ENCODE results near the gene PRKCB. TPM values are rescaled to one million over a fixed set of nuclear protein-coding genes. Genes with fewer than 3 reads are reported as not detected.

The PRKCB gene
- total and polyA plus RNA-seq, 9 donors = 0.38 to 5.0 (median 1.2) TPM

DNA sequence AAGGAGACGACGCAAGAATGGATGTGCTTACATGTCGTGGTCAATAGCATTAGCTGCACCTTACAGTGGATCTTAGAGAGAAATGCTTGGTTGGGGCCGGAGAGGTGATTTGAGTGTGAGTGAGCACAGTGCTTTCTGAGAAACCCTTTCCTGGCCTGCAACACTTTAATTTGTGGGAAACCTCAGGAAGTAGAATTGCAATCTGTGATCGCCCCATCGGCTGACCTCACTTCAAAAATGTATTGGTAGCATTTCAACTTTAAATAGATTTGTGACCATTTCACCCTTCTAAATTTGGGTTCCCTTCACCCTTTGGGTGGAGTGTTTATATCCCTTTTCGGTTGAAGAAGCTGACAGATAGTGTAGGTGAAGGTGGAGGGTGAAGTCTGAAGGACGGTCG, 13.2 kb downstream of the PRKCB start:
- H3K36me3 ChIP-seq = no peaks in the 10 kb centered on the region
- intact Hi-C loops (cut with DNase I) = no loop called here
- no peaks in the 10 kb centered on the region for H3K9me3 ChIP-seq
- TF ChIP-seq EP300 (IDR thresholded peaks at IDR 0.05) = no peak
- TF ChIP-seq, protein P1, sequence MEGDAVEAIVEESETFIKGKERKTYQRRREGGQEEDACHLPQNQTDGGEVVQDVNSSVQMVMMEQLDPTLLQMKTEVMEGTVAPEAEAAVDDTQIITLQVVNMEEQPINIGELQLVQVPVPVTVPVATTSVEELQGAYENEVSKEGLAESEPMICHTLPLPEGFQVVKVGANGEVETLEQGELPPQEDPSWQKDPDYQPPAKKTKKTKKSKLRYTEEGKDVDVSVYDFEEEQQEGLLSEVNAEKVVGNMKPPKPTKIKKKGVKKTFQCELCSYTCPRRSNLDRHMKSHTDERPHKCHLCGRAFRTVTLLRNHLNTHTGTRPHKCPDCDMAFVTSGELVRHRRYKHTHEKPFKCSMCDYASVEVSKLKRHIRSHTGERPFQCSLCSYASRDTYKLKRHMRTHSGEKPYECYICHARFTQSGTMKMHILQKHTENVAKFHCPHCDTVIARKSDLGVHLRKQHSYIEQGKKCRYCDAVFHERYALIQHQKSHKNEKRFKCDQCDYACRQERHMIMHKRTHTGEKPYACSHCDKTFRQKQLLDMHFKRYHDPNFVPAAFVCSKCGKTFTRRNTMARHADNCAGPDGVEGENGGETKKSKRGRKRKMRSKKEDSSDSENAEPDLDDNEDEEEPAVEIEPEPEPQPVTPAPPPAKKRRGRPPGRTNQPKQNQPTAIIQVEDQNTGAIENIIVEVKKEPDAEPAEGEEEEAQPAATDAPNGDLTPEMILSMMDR (IDR thresholded peaks at IDR 0.05) = no peak
- TF ChIP-seq POLR2A (IDR thresholded peaks at IDR 0.05) = no peak
- no peak overlapping the region for H3K27ac ChIP-seq
- H3K27me3 ChIP-seq = no peaks in the 10 kb centered on the region
- 75 to 79% (median 76%) methylated on average over 9 of the region's 9 CpGs for WGBS, 3 donors
- DNase-seq = no peak
- no peak overlapping the region for H3K4me3 ChIP-seq
- no peaks in the 10 kb centered on the region for H3K4me1 ChIP-seq (ENCODE audit: insufficient read depth)

DNA sequence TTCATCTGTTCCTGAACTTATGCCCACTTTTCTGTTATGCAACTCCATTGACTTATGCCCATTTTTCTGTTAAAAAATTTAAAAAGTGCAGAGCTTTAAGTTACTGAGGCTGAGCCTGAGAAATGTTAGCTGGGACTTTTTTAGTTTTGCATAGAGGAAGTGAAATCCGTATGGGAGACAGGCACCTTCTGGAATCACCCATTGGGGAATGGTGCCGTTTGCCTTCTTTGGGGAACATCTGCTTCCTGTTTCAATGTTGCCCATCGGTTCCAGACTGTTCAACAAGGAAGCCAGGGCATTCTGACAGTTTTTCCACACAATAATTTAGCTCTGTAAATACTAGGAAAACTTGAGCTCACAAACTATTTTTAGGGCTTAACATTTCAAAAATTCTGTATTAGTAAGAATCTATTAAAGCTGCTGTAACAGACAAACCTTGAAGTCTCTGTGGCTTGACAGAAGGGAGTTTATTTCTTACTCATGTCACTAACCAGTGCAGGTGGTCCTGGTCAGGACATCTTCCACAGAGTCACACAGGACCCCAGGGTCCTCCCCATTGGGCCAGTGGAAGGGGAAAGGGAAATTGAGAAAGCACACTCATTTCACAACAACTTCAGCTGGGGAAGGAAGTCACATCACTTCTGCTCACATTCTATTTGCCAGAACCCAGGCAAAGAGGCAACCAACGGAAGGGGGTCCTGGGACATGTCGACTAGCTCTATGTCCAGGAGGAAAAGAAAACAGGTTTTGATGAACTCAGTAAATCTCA, 17.2 kb downstream of the PRKCB start:
- H3K27me3 ChIP-seq = no peaks in the 10 kb centered on the region
- DNase-seq = no peak
- H3K9me3 ChIP-seq = no peaks in the 10 kb centered on the region
- TF ChIP-seq, protein P1 (IDR thresholded peaks at IDR 0.05) = no peak
- no peak for TF ChIP-seq POLR2A (IDR thresholded peaks at IDR 0.05)
- no peak for TF ChIP-seq EP300 (IDR thresholded peaks at IDR 0.05)
- H3K27ac ChIP-seq = no peak overlapping the region
- H3K36me3 ChIP-seq = no peaks in the 10 kb centered on the region
- H3K4me1 ChIP-seq (ENCODE audit: insufficient read depth) = no peaks in the 10 kb centered on the region
- intact Hi-C loops (cut with DNase I) = no loop called here
- no peak overlapping the region for H3K4me3 ChIP-seq
- WGBS, 3 donors = 42 to 57% (median 53%) methylated on average over 5 of the region's 5 CpGs

DNA sequence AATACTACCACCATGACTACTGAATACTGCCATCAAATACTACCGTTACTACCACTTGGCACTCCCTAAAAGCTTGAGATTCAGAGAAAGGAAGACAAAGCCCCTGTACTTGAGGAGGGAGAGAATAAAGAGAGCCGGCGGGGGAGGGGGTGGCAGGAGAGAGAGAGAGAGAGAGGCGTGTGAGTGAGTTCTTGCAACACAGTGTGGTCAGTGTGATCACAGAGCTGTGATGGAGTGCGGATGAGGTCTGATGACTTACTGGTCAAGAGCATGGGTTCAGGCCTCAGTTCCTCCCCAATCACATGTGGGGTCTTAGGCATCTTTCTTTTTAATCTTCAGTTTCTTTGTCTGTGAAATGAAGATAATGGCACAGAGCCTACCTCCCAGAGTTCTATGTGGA, 19.2 kb downstream of the PRKCB start:
- intact Hi-C loops (cut with DNase I) = no loop called here

DNA sequence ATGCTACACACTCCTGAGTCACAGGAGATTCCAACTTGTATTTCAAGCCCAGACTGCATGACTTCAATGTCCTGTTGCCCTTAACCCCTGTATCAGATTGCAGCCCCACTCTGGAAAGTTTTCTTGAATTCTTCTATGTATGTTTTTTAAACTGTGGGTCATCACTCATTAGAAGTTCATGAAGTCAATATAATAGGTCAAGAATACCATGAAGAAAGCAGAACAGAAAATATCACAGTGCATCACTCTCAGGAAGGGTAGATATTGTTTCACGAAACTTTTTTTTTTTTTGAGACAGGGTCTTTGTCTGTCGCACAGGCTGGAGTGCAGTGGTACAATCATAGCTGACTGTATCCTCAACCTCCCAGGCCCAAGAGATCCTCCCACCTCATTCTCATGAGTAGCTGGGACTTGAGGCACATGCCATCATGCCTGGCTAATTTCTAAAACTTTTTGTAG, 20.5 kb downstream of the PRKCB start:
- WGBS, 3 donors = 76 to 82% (median 80%) methylated on average over 2 of the region's 2 CpGs
- no peak for DNase-seq
- TF ChIP-seq, protein P1 (IDR thresholded peaks at IDR 0.05) = no peak
- TF ChIP-seq EP300 (IDR thresholded peaks at IDR 0.05) (no peak), POLR2A (IDR thresholded peaks at IDR 0.05) (no peak)
- Histone ChIP-seq H3K27ac (no peak overlapping the region), H3K36me3 (no peaks in the 10 kb centered on the region), H3K4me3 (no peak overlapping the region), H3K27me3 (no peaks in the 10 kb centered on the region), H3K9me3 (no peaks in the 10 kb centered on the region), H3K4me1 (ENCODE audit: insufficient read depth) (no peaks in the 10 kb centered on the region)
- intact Hi-C loops (cut with DNase I) = no loop called here

More for the DNA sequence above, 19.2 kb downstream of the PRKCB start:
- H3K9me3 ChIP-seq = no peaks in the 10 kb centered on the region
- no peak for DNase-seq
- no peak overlapping the region for H3K27ac ChIP-seq
- 69 to 73% (median 70%) methylated on average over 5 of the region's 5 CpGs for WGBS, 3 donors
- no peaks in the 10 kb centered on the region for H3K36me3 ChIP-seq
- H3K4me1 ChIP-seq (ENCODE audit: insufficient read depth) = no peaks in the 10 kb centered on the region
- H3K4me3 ChIP-seq = no peak overlapping the region
- TF ChIP-seq, protein P1 (IDR thresholded peaks at IDR 0.05) = no peak
- TF ChIP-seq EP300 (IDR thresholded peaks at IDR 0.05) = no peak
- no peak for TF ChIP-seq POLR2A (IDR thresholded peaks at IDR 0.05)
- no peaks in the 10 kb centered on the region for H3K27me3 ChIP-seq

Data from ovary (tissue), 9 donors.